ENCODE measurements around the gene RINT1.

The RINT1 gene

DNA sequence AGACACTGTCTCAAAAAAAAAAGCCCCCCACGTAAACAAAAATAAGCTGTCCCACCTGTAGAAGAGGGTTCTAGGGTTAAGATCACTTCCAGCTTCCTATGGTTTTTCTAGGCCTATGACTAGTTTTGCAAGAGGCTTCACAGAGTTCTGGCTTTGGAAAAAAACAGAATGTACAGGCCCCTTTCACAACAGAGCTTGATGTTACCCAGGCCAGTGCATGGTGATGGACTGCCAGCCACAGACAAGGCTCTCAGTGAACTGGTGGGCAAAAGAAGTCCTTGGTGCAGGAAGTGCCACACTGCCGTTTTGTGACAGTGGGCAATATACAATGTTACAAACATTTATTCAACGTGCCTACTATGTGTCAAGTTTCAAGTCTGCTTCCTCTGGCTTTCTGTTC lies 67.5 kb downstream of the RINT1 start:
- no peak for TF ChIP-seq ZFX (IDR thresholded peaks at IDR 0.05)
- no peak for TF ChIP-seq CTCF (conservative IDR thresholded peaks at IDR 0.05)
- H3K27ac ChIP-seq, result no peak overlapping the region

GRCh38 chr7:105600720-105601550 lies 68.9 kb downstream of the RINT1 start:
- TF ChIP-seq CTCF (conservative IDR thresholded peaks at IDR 0.05) (no peak), ZFX (IDR thresholded peaks at IDR 0.05) (no peak)
- no peak overlapping the region for H3K27ac ChIP-seq

DNA sequence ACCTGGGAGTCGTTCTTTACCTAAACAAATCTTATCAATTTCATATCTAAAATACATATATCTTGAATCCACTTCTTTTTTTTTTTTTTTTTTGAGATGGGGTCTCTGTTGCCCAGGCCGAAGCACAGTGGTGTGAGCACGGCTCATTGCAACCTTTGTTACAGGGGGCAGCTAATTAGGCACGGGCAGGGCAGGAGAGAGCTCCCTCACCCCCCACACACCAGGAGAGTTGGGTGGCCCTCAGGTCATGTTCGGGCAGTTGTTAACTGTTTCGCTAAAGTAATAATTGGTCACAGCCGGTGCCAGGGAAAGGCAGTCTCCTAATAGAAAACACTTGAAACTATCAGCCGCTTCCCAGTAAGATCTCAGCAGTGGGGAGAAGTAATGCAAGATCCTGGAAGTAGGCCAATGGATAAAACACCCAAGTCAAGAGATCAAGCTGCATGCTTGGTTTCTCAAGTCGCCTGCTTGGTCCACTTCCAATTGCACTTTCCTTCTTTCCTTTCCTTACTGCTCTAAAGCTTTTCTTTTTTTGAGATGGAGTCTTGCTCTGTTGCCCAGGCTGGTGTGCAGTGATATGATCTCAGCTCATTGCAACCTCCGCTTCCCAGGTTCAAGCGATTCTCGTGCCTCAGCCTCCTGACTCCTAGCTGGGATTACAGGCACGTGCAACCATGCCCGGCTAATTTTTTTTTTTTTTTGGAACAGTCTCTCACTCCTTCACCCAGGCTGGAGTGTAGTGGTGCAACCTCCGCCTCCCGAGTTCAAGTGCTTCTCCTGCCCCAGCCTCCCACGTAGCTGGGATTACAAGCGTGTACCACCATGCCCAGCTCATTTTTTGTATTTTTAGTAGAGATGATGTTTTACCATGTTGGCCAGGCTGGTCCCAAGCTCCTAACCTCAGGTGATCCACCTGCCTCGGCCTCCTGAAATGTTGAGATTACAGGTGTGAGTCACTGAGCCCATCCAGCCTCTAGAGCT lies 70.6 kb downstream of the RINT1 start:
- H3K27ac ChIP-seq, result no peak overlapping the region
- TF ChIP-seq ZFX (IDR thresholded peaks at IDR 0.05), result no peak
- TF ChIP-seq CTCF (conservative IDR thresholded peaks at IDR 0.05), result no peak

- TF ChIP-seq CTCF (conservative IDR thresholded peaks at IDR 0.05) (no peak), ZFX (IDR thresholded peaks at IDR 0.05) (no peak)
- no peak overlapping the region for H3K27ac ChIP-seq
Observed at GRCh38 chr7:105610165-105610930, 78.3 kb downstream of the RINT1 start.

- H3K27ac ChIP-seq, result no peak overlapping the region
- TF ChIP-seq CTCF (conservative IDR thresholded peaks at IDR 0.05) (no peak), ZFX (IDR thresholded peaks at IDR 0.05) (no peak)
Observed at GRCh38 chr7:105611856-105612775, 80.1 kb downstream of the RINT1 start.

GRCh38 chr7:105612806-105613205 lies 80.8 kb downstream of the RINT1 start:
- H3K27ac ChIP-seq, result no peak overlapping the region
- TF ChIP-seq CTCF (conservative IDR thresholded peaks at IDR 0.05), result no peak
- TF ChIP-seq ZFX (IDR thresholded peaks at IDR 0.05), result no peak

Data from C4-2B (cell line).